ENCODE measurements around the gene FARP1. TPM values are rescaled to one million over a fixed set of nuclear protein-coding genes. Genes with fewer than 3 reads are reported as not detected.

Gene FARP1
- total RNA-seq, 4 donors from 2014 or later, result 21.2 to 56.5 (median 35.1) TPM

DNA sequence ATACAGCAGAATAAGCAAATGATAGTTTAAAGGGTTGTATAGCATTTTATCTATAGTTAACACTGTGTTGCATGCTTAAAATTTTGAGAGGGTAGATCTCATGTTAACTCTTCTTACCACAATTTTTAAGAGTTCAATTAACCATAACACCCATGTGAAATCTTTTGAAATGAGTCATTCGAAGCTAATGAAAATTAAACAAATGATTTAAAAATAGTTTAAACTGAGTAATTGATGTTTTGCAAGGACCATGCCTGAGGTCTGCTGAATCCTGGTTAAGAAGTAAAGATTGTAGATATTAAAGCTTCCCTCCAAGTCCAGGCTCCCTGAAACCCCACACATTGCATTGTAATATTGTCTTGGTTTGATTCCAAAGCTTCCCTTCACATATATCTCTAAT lies 210.9 kb downstream of the FARP1 start:
- WGBS, result 65% methylated on average over 1 of the region's 1 CpG
- intact Hi-C loops (cut with DNase I), result no loop called here
- peaks cover 0 to 4% (median 3%) of the 10 kb centered on the region in 4 donors for H3K4me1 ChIP-seq
- H3K4me3 ChIP-seq, result no peak overlapping the region
- H3K9me3 ChIP-seq, result no peaks in the 10 kb centered on the region
- no peaks in the 10 kb centered on the region for H3K36me3 ChIP-seq
- no peak overlapping the region for H3K27ac ChIP-seq (replicated peaks in 1 of 4)
- TF ChIP-seq POLR2AphosphoS5 (IDR thresholded peaks at IDR 0.05) (no peak), POLR2A (IDR thresholded peaks at IDR 0.05; ENCODE audit: low read depth) (no peak), CTCF (IDR thresholded peaks at IDR 0.05) (no peak)
- DNase-seq (ENCODE audit: extremely low spot score), result no peak
- no peaks in the 10 kb centered on the region for H3K27me3 ChIP-seq

GRCh38 chr13:98358937-98359336 lies 216.0 kb downstream of the FARP1 start:
- Histone ChIP-seq H3K27ac (replicated peaks in 1 of 4) (no peak overlapping the region), H3K4me1 (no peaks in the 10 kb centered on the region), H3K27me3 (no peaks in the 10 kb centered on the region), H3K36me3 (no peaks in the 10 kb centered on the region), H3K9me3 (no peaks in the 10 kb centered on the region), H3K4me3 (no peak overlapping the region)
- intact Hi-C loops (cut with DNase I), result no loop called here
- TF ChIP-seq POLR2A (IDR thresholded peaks at IDR 0.05; ENCODE audit: low read depth) (no peak), EP300 (IDR thresholded peaks at IDR 0.05) (no peak), POLR2AphosphoS5 (IDR thresholded peaks at IDR 0.05) (no peak), CTCF (IDR thresholded peaks at IDR 0.05) (no peak)
- WGBS, result 73% methylated on average over 1 of the region's 1 CpG
- no peak for DNase-seq (ENCODE audit: extremely low spot score)

DNA sequence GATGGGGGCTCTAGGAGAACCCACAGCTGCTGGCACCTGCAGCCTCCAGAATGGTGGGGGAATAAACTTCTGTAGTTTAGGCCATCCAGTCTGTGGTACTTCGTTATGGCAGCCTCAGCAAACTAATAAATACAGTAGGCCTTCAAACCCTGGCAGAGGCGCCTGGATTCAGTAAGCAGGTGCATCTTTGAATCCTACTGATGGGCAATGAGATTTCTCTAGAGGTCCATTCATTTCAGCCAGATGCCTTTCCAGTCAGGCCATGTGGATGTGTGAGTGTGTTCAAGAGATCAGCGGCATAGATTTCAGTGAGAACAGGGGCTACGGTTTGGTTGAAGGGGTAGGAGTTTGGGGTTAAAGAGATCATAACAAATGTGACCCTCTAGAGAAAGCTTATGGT lies 217.7 kb downstream of the FARP1 start:
- H3K9me3 ChIP-seq, result no peaks in the 10 kb centered on the region
- no peak overlapping the region for H3K4me3 ChIP-seq
- no peak overlapping the region for H3K27ac ChIP-seq (replicated peaks in 1 of 4)
- DNase-seq (ENCODE audit: extremely low spot score), result no peak
- H3K27me3 ChIP-seq, result no peaks in the 10 kb centered on the region
- WGBS, result 98% methylated on average over 4 of the region's 4 CpGs
- no peaks in the 10 kb centered on the region for H3K4me1 ChIP-seq
- H3K36me3 ChIP-seq, result no peaks in the 10 kb centered on the region
- intact Hi-C loops (cut with DNase I), result no loop called here
- TF ChIP-seq POLR2A (IDR thresholded peaks at IDR 0.05; ENCODE audit: low read depth) (no peak), CTCF (IDR thresholded peaks at IDR 0.05) (no peak), POLR2AphosphoS5 (IDR thresholded peaks at IDR 0.05) (no peak), EP300 (IDR thresholded peaks at IDR 0.05) (no peak)

GRCh38 chr13:98363326-98363725 lies 220.4 kb downstream of the FARP1 start:
- intact Hi-C loops (cut with DNase I), result no loop called here
- H3K27me3 ChIP-seq, result no peaks in the 10 kb centered on the region
- no peaks in the 10 kb centered on the region for H3K4me1 ChIP-seq
- DNase-seq (ENCODE audit: extremely low spot score), result no peak
- no peak overlapping the region for H3K4me3 ChIP-seq
- H3K36me3 ChIP-seq, result peaks cover 0 to 2% (median under 1%) of the 10 kb centered on the region in 4 donors
- TF ChIP-seq POLR2AphosphoS5 (IDR thresholded peaks at IDR 0.05), result no peak
- TF ChIP-seq EP300 (IDR thresholded peaks at IDR 0.05), result no peak
- no peak for TF ChIP-seq POLR2A (IDR thresholded peaks at IDR 0.05; ENCODE audit: low read depth)
- no peak overlapping the region for H3K27ac ChIP-seq (replicated peaks in 1 of 4)
- H3K9me3 ChIP-seq, result no peaks in the 10 kb centered on the region
- WGBS, result 94% methylated on average over 5 of the region's 5 CpGs

DNA sequence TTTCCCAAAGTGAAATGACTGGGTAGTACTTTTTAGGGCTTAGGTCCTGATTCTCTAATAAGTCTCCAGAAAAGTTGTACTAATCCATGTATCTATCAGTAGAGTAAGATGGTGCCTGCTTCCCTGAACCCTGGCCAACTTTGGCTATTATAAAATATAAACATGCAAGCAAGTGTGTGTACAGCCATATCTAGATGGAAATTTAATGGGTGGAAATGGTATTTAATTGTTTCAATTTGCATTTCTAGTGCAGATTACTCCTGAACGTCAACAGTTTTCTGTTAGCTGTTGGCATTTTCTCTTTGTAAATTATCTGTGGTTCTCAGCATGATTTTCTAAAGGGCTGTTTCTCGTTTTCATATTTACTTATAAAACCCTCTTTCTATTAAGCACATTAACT lies 221.3 kb downstream of the FARP1 start:
- WGBS, result 85% methylated on average over 2 of the region's 2 CpGs
- Histone ChIP-seq H3K36me3 (peaks cover 0 to 8% (median 2%) of the 10 kb centered on the region in 4 donors), H3K4me3 (no peak overlapping the region), H3K9me3 (no peaks in the 10 kb centered on the region), H3K27ac (replicated peaks in 1 of 4) (no peak overlapping the region), H3K4me1 (no peaks in the 10 kb centered on the region), H3K27me3 (no peaks in the 10 kb centered on the region)
- intact Hi-C loops (cut with DNase I), result no loop called here
- TF ChIP-seq POLR2AphosphoS5 (IDR thresholded peaks at IDR 0.05), result no peak
- no peak for TF ChIP-seq CTCF (IDR thresholded peaks at IDR 0.05)
- no peak for TF ChIP-seq EP300 (IDR thresholded peaks at IDR 0.05)
- no peak for TF ChIP-seq POLR2A (IDR thresholded peaks at IDR 0.05; ENCODE audit: low read depth)
- no peak for DNase-seq (ENCODE audit: extremely low spot score)

Data from esophagus muscularis mucosa (tissue), 4 donors.